HG02840 (cell line): ENCODE data around the gene NOP9.
"Not testable (repeated sequence)": the region's sequence is repeated elsewhere in the genome, so short reads cannot be mapped to it uniquely, and the experiment has no call there.

ENCODE experiments used
- ATAC-seq: cut with Tn5 transposase; IDR thresholded peaks from one replicate; pipeline ENCODE4 v1.9.1; 2021; ENCODE audit warnings: mild to moderate bottlenecking, moderate library complexity, moderate number of reproducible peaks; ENCODE audit not compliant: unreplicated experiment, low FRiP score

NOP9 gene

DNA sequence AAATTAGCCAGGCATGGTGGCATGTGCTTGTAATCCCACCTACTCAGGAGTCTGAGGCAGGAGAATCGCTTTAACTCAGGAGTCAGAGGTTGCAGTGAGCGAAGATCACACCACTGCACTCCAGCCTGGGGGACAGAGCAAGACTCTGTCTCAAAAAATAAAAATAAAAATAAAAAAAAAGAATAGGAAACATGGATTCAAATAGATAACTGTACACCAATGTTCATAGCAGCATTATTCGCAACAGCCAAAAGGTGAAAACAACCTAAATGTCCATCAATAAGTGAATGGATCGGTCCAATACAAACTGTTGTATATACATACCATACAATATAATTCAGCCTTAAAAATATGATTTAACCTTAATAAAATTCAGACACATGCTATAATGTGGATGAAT is 43.2 kb downstream of the NOP9 start:
- no peak for ATAC-seq

GRCh38 chr14:24343795-24344660 is 44.4 kb downstream of the NOP9 start:
- ATAC-seq, result no peak

GRCh38 chr14:24347134-24347533 is 47.5 kb downstream of the NOP9 start:
- ATAC-seq, result no peak

- ATAC-seq, result no peak
These were observed 48.5 kb downstream of the NOP9 start for GRCh38 chr14:24348186-24348585.

- ATAC-seq, result no peak
These were observed 50.1 kb downstream of the NOP9 start for GRCh38 chr14:24349742-24350141.

DNA sequence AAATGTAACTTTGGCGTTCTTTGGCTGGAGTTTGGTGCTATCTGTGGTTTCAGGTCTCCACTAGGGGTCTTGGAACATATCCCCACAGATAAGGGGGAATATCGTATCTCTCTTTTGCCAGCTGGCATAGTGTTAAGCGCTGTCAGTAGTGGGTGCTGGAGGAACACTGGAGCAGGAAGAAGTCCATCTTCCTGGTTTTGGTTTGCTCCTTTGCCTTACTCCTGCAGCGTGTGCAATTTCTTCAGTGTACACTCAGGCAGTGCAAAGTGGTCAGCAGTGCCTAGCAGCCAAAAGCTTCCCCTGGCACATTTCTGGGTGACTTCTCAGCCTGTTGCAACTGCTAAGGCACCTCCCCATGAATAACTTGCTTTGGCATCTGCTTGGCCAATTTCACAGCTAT is 51.9 kb downstream of the NOP9 start:
- ATAC-seq, result no peak

- no peak for ATAC-seq
These were observed 54.2 kb downstream of the NOP9 start for GRCh38 chr14:24353559-24354481.

GRCh38 chr14:24354482-24354825 is 54.8 kb downstream of the NOP9 start:
- not testable (repeated sequence) for ATAC-seq

DNA sequence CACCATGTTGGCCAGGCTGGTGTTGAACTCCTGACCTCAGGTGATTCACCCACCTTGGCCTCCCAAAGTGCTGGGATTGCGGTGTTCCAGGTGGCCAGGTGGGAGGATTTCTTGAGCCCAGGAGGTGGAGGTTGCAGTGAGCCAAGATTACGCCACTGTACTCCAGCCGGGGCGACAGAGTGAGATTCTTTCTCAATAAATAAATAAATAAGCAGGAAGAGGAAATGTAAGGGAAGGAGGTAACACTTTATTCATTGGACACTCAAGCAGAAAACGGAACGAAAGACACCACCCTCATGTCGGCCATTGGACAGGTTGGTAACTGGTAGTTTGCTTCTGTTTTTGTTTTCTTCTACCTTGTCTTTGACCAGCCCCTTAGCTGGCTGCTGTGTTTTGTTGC is 55.4 kb downstream of the NOP9 start:
- no peak for ATAC-seq

DNA sequence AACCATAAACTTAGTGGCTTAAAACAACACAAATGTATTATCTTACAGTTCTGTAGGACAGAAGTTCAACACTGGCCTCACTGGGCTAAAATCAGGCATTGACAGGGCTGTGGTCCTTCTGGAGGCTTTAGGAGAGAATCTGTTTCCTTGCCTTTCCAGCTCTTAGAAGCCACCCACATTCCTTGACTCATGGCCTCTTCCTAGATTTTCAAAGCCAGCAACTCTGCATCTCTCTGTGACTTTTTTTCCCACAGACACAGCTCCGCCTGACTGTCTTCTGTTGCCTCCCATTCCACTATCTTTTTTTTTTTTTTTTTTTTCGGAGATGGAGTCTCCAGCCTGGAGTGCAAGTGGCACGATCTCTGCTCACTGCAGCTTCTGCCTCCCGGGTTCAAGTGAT is 56.6 kb downstream of the NOP9 start:
- no peak for ATAC-seq
